Stimulated activated CD8-positive, alpha-beta memory T cell treated with anti-CD3 and anti-CD28 coated beads, Interleukin-7, amount 100 ng/mL, for 1 hour (primary cell): Measurements from ENCODE around the gene ARMCX2.
"Not testable (repeated sequence)": the region's sequence is repeated elsewhere in the genome, so short reads cannot be mapped to it uniquely, and the experiment has no call there.

ENCODE experiments used
- DNase-seq, 2 donors: peaks; one replicate each; pipeline ENCODE4 v3.0.0-alpha.2; 2020; ENCODE audit warnings: low read depth in 2 of 2

The ARMCX2 gene

DNA sequence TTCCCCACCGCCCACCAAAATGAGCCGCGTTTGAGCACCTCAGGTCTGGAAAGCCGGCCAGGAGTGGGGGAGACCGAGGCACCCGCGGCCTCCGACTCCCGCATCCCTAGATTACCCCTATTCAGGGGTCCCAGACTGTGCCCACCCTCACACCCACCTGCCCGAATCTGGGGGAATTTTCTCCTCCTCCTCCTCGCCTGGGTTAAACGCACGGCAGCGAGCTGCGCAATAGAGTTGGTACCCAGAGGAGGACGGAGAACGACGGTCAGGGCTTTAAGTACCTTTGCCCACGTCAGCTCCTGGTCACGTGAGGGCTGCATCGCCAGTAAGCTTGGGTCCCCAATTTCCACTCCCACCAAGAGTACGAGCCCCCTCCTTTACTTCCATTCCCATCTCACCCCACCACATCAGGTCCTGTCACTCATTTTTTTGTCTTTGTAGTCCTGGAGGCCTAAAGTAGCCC is at the start of gene ARMCX2:
ARMCX2 (minus strand) TSS at position 250 of the 463 bp plus-strand sequence. CDS start 2,262 bp downstream, outside the sequence.
- no peak for DNase-seq

DNA sequence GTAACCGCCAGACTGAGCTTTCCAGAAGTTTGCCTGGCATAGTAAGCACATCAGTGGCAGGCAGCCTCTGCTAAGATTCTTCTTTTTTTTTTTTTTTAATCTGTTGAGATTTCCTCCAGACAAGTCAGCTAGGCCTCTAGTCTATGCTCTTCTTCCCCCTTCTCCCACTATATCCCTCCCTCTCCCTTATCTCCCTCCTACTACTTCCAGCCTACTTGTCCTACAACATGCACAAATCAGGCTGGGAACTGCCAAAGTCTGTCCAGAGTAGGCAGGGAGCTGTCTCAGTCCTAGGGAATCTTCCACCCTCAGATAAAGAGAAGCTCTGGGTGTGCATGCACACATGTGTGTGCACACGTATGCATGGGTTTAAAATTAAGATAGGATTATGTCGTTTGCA is 49.7 kb upstream of the ARMCX2 start:
- DNase-seq = no peak

DNA sequence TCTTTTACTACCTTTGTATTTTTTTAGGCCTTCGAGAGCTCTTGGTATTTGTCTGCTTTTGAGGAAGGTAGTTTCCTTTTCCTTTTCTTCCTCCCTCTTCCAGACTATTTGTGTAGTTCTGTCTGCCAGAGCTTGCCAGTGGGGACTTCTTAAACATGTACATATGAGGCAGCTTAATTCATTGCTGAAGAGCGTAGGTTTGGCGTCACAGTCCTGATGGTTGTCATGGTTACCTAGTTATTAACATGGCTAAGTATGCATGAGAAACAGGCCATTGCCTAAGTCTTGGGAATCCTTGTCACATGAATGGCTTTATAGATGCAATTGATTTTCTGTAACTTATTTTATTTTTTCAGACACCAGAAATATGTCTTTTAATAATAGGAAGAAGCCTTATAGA is 48.5 kb upstream of the ARMCX2 start:
- DNase-seq = no peak

DNA sequence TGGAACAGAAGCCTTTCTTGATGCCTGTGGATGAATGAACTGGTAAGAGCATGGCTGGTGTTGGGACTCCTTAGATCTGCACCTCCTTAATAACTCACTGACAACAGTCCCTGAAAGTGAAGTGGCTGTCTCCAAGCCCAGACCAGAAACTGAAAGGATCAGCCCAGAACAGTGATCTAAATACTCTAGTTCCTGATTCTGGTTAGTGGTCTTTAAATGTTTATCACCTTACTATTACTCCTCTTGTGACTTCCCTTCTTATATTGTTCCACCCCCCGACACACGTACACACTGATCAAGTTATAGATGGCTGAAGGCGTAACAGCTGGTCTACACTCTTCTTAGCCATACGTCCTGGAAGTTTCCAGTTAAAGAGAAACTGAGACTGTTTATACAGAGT is 33.8 kb upstream of the ARMCX2 start:
- DNase-seq = no peak

DNA sequence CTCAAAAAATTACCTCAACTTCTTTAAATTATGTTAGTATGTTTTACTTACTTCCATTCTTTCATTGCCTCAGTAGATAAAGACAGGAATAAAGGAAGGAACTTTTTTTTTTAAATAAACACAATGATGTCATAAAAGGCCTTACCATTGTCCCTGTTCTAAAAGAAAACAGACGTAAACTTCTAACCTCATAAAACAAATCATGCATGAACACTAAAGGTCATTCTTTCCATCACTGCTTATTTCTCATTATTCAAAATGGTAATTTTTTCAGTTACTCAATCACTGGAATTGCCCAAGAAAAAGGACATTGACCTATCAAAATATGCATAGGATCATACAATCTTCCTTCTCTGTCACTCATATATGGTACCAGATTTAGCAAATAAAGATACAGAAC is 32.2 kb upstream of the ARMCX2 start:
- DNase-seq = no peak

DNA sequence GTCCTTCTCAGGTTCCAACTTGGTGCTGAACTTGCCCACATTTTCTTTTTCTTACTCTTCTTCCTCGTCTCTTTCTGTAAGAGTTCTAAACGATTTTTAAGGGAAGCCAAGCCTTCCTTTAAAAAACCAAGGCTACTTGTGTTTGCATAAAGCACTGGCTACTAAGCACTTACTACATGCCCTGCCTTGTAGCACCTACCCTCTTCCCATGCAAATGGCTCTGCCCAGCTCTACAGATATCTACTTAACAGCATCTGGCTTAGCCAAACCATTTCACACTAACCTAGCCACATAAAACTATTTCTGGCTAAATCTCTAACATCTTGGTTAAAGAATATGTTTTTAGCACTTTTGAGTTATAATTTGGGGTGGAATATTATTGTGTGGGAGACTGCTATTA is 26.9 kb upstream of the ARMCX2 start:
- DNase-seq = no peak

DNA sequence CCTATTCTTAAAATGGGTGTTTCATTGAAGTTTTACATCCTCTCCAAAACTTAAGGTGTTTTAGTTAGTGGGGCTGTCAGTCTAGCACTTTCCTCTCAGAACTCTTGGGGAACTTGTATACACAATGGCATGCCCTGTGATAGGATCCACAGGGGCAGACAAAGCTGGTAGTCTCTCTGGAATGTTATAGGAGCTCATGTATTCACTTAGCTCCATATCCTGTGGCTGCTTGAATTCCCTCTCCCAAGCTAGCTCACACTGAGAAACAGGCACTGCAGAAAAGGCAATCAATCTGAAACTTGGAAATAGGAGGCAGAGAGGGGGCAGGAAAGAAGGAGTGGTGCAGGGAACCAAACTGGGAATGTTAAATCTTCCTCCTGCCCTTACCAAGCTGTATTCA is 26.3 kb upstream of the ARMCX2 start:
- DNase-seq = no peak

DNA sequence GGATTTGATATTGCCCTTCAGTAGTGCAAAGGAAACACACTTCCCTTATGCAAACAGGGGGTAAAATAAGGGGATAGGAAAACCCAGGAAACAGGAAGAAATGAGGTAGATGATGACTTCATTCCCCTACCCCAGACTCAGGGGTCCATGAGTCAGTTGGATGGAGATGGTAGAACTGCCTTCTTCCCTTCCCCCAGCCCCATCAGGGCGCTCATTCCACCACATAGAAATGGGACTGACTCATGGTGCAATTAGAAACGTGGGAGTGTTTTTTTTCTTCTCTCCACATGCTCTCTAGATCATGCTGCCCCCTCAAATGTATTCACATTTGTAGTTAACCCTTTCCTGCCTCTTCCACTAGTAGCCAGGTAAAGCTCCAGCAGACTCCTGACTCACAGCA is 23.1 kb upstream of the ARMCX2 start:
- no peak for DNase-seq

DNA sequence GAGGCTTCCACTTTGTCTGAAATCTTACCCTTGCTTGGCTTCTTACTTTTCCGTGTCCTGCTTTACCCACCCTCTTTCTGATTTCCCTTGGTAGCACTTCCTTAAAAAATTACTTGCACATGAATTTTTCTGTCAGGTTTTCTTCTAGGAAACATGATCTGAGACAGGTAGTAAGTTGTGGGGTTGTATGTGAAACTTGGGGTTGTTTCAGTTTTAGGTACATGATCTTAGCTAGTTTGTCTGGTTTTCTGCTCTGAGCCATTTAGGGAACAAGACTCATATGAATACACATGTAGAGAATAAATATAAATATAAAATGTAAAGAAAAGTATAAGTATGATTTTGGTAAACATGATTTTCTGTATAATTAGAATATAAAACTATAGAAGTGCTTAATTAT is 17.4 kb upstream of the ARMCX2 start:
- DNase-seq = no peak

DNA sequence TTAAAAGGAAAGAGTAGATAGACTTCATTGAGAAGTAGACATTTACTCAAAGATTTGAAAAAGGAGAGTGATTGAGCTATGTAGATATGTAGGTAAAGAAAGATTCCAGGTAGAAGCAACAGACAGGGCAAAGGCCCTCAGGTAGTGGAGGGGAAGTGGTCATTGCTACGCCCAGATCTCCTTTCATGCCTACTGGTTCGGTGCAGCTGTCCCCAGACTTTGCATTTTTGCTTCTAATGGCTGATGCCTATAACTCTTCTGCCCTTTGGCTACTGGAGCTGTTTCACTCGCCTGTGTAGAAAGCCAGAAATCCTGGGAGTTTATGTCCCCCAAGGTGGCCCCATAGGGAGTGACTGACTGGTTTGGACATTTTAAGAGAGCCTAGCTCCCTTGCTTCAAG is 16.9 kb upstream of the ARMCX2 start:
- no peak for DNase-seq

DNA sequence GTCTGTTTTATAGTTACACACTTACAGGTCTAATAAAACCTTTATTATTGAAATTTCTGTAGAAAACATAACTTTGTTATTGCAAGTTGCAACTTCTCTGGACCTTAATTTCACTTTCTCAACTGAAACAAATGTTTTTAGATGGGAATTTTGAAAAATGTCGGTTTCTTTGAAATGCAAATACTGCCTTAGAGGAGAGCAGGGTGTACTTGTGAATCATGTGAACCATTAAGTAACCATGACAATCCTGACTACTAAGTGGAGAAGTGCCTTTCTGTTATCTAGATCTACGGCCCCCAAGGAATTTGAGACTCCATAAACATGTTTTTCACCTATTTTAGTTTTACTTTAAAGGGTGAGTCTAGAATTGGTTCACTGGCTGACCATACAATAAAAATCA is 8.5 kb upstream of the ARMCX2 start:
- no peak for DNase-seq

DNA sequence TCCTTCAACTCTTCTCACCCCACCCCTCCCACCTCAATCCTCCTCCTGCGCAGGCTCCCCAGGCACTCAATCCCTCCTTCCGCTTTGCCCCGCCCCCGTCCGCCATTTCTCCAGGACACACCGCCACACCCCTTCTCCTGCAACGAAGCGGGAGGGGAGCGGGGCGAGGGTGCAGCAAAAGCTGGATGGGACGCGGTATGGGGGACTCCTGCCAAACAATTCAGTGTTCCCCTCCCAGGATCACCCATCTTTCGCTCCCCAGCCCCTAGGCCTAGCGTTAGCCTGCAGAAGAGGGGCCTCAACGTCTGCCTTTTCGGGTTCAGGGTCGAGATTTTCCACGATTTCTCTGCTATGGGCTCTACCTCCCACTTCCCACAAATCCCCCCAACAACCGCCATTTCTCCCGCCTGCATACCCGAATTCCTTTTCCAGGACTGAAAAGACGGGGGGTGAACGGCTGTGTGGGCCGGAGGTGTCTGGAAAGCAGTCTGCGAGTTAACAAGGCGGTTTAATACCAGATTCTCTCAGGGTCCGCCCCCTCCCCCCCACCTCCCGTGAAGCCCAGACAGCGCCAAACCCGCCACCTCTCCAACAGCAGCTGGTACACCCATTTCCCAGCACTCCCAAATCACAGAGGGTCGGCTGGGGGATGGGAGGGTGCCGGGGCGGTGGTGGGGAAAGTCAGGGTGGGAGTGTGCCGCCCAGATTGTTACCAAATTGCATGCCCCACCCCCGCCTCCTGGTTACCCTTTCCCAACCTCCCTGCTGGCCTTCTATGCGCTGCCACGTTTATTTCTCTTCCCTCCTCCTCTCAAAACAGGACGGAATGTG is 774 bp downstream of the ARMCX2 start:
- peak in 1 of 2 donors; percentile 28 for DNase-seq

DNA sequence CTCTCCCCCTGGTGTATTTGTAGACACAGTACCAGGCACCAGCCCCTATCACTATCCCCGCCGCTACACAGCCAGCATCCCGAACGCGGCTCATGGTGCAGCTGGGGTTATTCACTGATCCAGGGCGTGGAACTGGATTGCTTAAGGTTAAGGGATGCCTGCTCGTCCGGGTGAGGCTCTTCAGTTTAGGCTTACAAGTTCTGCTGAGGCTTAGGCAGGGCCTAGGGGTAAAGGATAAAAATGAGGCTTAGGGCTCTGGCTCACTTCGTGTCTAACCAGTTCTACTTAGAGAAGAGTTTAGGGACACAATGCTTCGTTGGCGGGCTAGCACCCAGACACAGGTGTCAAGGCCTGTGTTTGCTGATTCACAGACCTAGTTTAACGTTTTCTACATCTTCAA is 2.2 kb downstream of the ARMCX2 start:
- DNase-seq = no peak

DNA sequence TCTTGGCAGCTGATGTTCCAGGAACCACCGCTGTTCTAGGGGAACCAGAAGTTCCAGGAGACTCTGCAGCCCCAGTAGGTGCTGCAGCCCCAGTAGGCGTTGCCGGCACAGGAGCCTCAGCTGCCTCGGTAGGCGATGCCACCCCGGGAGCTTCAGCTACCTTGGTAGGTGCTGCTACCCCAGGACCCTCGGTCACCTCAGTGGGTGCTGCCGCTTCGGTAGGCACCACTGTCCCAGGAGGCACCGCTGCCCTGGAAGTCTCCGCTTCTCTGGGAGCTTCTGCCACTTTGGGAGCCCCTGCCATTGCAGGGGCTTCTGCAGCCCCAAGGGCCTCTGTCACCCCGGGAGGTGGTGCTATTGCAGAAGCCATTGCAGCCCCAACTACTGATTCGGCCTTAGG is 2.8 kb downstream of the ARMCX2 start:
- DNase-seq = no peak

DNA sequence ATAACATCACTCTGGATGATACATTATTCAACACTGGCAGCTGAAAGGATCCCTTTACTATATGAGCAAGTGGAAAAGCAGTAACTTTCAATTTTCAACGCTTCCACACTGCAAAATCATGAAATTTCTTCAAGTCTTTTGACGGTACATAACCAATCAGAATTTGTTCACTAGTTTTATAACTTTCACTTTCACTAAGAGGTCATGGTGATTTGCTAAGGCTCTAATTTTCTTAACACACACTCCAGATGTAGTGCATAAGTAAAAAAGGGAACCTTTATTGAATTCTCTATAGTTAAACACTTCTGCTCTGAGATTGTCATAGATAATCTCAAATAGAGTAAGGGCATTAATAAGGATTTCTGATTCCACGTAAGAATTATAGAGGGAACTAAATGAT is 4.1 kb downstream of the ARMCX2 start:
- no peak for DNase-seq

DNA sequence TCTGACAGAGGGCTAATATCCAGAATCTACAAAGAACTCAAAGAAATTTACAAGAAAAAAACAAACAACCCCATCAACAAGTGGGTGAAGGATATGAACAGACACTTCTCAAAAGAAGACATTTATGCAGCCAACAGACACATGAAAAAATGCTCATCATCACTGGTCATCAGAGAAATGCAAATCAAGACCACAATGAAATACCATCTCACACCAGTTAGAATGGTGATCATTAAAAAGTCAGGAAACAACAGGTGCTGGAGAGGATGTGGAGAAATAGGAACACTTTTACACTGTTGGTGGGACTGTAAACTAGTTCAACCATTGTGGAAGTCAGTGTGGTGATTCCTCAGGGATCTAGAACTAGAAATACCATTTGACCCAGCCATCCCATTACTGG is 11.9 kb downstream of the ARMCX2 start:
- DNase-seq = not testable (repeated sequence)

DNA sequence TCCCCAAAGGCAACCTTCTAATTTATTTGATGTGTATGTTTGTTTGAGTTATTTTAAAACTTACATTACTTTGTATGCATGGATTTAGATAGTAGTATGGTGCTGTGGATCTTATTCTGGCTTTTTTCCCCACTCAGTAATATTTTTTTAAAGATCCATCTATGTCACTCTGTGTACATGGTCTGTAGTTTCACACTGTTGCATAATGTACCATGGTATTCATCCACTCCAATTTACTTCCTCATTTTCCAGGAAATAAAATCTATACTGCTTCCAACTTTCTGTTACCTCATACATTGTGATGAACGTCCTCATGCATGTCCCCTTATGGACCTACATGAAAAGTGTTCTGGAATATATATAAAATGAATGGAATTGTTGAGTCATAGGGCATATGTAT is 17.6 kb downstream of the ARMCX2 start:
- no peak for DNase-seq

DNA sequence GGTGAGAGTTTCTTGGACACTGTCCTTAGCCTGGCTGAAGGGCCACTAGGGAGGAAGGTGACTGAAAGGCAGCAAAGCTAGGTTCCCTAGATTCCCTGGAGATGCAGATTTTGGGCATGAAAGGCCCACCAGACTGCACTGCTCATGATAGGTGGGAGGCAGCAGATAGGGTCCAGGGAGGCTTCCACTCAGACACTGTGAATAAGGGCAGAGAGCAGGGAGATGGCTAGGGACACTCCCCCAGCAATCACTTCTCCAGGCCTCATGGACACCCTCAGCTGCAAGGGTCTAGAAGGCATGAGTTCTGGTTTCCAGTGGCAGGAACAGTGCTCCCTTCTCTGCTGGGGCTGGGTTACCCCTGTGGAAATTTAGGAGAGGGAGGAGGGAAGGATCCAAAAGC is 20.1 kb downstream of the ARMCX2 start:
- no peak for DNase-seq

DNA sequence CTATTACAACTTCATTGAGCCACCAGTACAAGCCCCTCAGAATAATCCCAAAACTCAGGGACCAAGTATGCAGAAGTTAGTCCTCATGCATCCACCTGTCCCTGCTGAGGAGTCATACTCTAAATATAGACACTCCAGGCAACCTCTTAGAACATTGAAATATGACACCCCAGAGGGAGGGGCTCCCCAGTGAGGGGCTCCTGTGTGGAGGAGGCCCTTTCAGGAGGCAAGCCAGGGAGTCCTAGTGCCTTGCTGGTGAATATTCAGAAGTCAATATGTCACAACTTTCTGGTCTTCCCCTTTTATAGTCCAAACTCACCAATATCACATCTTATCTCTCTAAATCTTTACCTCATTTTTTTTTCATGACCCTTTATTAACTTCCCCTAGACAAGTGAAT is 40.3 kb downstream of the ARMCX2 start:
- DNase-seq = no peak

DNA sequence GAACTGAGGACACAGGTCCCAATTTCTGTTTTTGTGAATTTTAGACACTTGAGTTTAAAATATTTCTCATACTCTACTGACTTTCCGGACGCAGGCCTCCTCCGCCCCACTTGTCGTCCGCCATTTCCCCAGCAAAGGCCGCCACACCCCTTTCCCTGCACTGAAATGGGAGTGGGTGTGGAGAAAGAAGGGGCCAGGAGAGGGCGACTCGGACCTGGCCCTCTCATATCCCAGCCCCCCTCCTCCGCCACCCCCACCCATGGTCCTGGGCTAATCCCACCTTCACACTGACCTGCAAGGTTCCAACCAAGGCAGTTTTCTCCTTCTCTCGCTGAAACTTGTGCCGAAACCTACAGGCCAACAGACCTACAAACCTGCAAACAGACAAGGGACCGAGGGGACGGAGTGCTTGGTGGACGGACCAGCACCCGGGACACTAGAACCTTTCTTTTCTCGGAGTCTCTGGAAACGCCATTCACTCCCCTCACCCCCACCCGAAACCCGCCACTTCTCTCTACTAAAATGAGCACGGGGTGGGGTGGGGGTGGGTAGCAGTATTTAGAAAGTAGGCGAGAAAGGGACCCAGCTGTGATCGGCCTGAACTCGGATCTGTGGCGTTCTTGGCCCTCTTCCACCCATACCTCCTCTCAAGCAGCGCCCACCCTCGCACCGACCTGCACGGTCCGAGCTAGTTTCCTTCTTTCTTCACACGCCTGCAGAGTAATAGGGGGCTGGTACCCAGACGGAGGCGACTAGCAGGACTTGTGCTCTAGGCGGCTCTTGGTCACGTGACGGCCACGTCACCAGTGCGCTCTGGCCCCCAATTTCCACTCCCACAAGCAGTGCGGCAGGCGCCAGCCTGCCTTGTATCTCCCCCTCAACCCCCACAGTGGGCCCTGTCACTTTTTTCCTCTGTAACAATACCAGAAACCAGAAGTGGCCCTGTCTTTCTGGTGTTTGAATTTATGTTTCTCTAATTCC is 42.1 kb downstream of the ARMCX2 start, which contains the start of gene ARMCX6:
ARMCX6 (minus strand) TSS at position 790 of the 981 bp plus-strand sequence. CDS start 1,380 bp downstream, outside the sequence.
- peak; percentile 45 to 52 for DNase-seq

DNA sequence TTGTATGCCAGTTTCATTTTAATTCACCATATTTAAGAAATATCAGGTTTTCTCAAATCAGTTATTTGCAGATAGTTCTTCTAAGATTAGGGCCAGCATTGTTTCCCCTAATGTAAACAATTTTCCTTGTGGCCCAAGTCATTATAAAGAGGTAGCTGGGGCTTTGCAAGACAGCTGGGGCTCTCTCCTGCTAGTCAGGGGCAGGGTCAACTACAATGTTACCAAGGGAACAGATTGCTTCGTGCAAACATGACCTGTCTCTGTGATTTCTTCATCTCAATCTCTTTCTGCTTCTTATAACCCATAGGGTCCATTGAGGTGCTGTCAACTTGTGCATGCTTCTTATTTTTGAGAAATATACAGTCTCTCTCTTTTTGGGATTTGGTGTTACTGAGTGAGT is 53.9 kb downstream of the ARMCX2 start:
- DNase-seq = no peak
